Prostate gland (tissue), 2 donors: ENCODE data around the gene CENPN.

Experiments used
- POLR2A ChIP-seq: fragments of 450-650 bp; IDR thresholded peaks from one replicate; pipeline ENCODE4 v1.6.1; 2016; ENCODE audit warnings: antibody characterized with exemption, mild to moderate bottlenecking
- POLR2AphosphoS5 ChIP-seq: sonication (generic); formaldehyde crosslinking; IDR thresholded peaks from one replicate; pipeline ENCODE4 v1.6.1; 2017; ENCODE audit warnings: antibody characterized with exemption
- TF ChIP-seq, protein P1 (sequence below), 4 experiments: fragments of 200-600 bp in 2 of 4; fragments of 450-650 bp in 2 of 4; sonication (generic) in 2 of 4; IDR thresholded peaks; 1 replicate in 3 of 4; 2 replicates in 1 of 4; pipeline ENCODE4 v1.5.1; 2016 to 2019; ENCODE audit warnings: antibody characterized with exemption in 4 of 4, mild to moderate bottlenecking in 2 of 4, moderate library complexity in 2 of 4

DNA sequence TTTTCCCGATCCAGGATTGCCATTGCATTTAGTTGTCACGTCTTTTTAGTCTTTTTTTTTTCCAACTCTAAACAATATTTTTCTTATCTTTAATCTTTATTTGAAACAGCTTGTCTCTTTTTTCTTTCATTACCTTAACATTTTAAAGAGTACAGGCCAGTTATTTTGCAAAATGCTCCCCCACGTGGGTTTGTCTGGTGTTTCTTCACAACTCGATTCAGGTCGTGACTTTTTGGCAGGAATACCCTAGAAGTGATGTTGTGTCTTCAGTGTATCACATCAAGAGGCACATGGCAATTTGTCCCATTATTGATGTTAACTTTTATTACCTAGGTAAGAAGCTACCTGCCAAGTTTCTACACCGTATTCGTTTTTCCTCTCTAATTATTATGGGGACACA lies 18.3 kb upstream of the CENPN start:
- TF ChIP-seq, protein P1, sequence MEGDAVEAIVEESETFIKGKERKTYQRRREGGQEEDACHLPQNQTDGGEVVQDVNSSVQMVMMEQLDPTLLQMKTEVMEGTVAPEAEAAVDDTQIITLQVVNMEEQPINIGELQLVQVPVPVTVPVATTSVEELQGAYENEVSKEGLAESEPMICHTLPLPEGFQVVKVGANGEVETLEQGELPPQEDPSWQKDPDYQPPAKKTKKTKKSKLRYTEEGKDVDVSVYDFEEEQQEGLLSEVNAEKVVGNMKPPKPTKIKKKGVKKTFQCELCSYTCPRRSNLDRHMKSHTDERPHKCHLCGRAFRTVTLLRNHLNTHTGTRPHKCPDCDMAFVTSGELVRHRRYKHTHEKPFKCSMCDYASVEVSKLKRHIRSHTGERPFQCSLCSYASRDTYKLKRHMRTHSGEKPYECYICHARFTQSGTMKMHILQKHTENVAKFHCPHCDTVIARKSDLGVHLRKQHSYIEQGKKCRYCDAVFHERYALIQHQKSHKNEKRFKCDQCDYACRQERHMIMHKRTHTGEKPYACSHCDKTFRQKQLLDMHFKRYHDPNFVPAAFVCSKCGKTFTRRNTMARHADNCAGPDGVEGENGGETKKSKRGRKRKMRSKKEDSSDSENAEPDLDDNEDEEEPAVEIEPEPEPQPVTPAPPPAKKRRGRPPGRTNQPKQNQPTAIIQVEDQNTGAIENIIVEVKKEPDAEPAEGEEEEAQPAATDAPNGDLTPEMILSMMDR (IDR thresholded peaks at IDR 0.05): no peak
- TF ChIP-seq POLR2A: no peak
- TF ChIP-seq POLR2AphosphoS5: no peak
